Mammary epithelial cell (primary cell): ENCODE results near the gene TMEM170B.

Experiments used
- EZH2 ChIP-seq: IDR thresholded peaks from 2 replicates; pipeline ENCODE4 v1.6.1; 2012; ENCODE audit warnings: low read length, inconsistent platforms, borderline replicate concordance
- TF ChIP-seq, protein P1 (sequence below), 2 donors: IDR thresholded peaks in 1 of 2; conservative IDR thresholded peaks in 1 of 2; 2 replicates each; pipeline ENCODE4 v1.5.1; 2011 to 2012; ENCODE audit warnings: inconsistent platforms in 2 of 2, low read length in 2 of 2, mild to moderate bottlenecking in 2 of 2, control low read depth in 1 of 2, low read depth in 1 of 2; ENCODE audit not compliant: insufficient read depth in 1 of 2; ENCODE audit errors: extremely low read depth in 1 of 2

DNA sequence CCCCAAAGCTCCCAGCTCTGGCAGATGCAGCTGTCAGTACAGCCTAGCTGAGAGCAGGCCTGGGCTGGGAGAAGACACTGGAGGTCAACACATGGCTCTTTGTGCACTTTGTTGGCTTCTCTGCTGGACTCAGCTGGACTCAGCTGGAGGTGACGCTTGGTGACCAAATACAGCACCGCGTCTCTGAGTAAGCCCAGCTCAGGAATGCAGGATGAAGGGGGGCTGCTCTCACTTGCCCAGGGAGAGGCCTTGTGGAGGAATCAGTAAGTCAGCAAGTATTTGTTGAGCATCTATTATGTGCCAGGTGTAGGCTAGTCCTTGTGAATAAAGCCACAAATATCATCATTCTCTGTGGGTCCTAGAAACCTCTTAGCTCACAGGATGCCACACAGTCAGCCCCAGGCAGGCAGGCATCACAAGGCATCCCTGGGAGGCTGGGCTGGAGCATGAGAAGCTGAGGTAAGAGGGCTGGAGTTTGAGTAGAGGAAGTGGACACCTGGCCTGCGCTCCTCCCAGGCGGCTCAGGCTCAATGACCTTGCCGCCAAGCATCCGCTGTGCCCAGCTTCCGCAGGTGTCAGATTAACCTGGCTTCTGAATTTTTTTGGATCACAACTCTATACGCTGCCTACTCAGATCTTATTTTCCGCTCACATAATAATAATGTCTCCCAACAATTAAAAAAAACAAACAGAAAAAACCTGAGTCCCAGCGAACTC, 95.4 kb downstream of the TMEM170B start:
- TF ChIP-seq, protein P1, sequence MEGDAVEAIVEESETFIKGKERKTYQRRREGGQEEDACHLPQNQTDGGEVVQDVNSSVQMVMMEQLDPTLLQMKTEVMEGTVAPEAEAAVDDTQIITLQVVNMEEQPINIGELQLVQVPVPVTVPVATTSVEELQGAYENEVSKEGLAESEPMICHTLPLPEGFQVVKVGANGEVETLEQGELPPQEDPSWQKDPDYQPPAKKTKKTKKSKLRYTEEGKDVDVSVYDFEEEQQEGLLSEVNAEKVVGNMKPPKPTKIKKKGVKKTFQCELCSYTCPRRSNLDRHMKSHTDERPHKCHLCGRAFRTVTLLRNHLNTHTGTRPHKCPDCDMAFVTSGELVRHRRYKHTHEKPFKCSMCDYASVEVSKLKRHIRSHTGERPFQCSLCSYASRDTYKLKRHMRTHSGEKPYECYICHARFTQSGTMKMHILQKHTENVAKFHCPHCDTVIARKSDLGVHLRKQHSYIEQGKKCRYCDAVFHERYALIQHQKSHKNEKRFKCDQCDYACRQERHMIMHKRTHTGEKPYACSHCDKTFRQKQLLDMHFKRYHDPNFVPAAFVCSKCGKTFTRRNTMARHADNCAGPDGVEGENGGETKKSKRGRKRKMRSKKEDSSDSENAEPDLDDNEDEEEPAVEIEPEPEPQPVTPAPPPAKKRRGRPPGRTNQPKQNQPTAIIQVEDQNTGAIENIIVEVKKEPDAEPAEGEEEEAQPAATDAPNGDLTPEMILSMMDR (conservative IDR thresholded peaks at IDR 0.05 in 1 of 2, IDR thresholded peaks at IDR 0.05 in 1 of 2; ENCODE audit: extremely low read depth in 1 of 2, insufficient read depth in 1 of 2, low read depth in 1 of 2, low read length in 2 of 2) = no peak
- no peak for TF ChIP-seq EZH2
